OCI-LY3 (cell line): ENCODE results near the gene CFAP46.

Experiments used
- CTCF ChIP-seq: fragments of 200-600, 300-600 bp; sonication (generic); IDR thresholded peaks from 2 replicates; pipeline ENCODE4 v1.5.1; 2014; ENCODE audit warnings: antibody characterized with exemption, low read length, low read depth
- EZH2phosphoT487 ChIP-seq: fragments of 200-600 bp; shearing (Covaris generic); IDR thresholded peaks from 2 replicates; pipeline ENCODE4 v1.6.1; 2018; ENCODE audit warnings: antibody characterized with exemption, mixed run types, low read depth

GRCh38 chr10:132802048-132802447 lies 140.3 kb downstream of the CFAP46 start:
- TF ChIP-seq CTCF (no peak), EZH2phosphoT487 (no peak)
